ENCODE measurements around the gene NIM1K.
"Not testable (repeated sequence)": the region's sequence is repeated elsewhere in the genome, so short reads cannot be mapped to it uniquely, and the experiment has no call there.

The NIM1K gene

GRCh38 chr5:43313854-43314457 lies 121.9 kb downstream of the NIM1K start:
- no peak for DNase-seq (ENCODE audit: low spot score)

- no peak for DNase-seq (ENCODE audit: low spot score)
These were observed 122.7 kb downstream of the NIM1K start for GRCh38 chr5:43314724-43315123.

- peak; percentile 63 for DNase-seq (ENCODE audit: low spot score)
These were observed 123.2 kb downstream of the NIM1K start for GRCh38 chr5:43315263-43315662.

GRCh38 chr5:43315682-43316081 lies 123.7 kb downstream of the NIM1K start:
- no peak for DNase-seq (ENCODE audit: low spot score)

GRCh38 chr5:43316421-43316820 lies 124.4 kb downstream of the NIM1K start:
- no peak for DNase-seq (ENCODE audit: low spot score)

GRCh38 chr5:43320846-43321245 lies 128.8 kb downstream of the NIM1K start:
- no peak for DNase-seq (ENCODE audit: low spot score)

GRCh38 chr5:43323488-43323887 lies 131.5 kb downstream of the NIM1K start:
- not testable (repeated sequence) for DNase-seq (ENCODE audit: low spot score)

- not testable (repeated sequence) for DNase-seq (ENCODE audit: low spot score)
These were observed 133.6 kb downstream of the NIM1K start for GRCh38 chr5:43325624-43326023.
